Measurements from ENCODE around the gene VIL1.

VIL1 gene

DNA sequence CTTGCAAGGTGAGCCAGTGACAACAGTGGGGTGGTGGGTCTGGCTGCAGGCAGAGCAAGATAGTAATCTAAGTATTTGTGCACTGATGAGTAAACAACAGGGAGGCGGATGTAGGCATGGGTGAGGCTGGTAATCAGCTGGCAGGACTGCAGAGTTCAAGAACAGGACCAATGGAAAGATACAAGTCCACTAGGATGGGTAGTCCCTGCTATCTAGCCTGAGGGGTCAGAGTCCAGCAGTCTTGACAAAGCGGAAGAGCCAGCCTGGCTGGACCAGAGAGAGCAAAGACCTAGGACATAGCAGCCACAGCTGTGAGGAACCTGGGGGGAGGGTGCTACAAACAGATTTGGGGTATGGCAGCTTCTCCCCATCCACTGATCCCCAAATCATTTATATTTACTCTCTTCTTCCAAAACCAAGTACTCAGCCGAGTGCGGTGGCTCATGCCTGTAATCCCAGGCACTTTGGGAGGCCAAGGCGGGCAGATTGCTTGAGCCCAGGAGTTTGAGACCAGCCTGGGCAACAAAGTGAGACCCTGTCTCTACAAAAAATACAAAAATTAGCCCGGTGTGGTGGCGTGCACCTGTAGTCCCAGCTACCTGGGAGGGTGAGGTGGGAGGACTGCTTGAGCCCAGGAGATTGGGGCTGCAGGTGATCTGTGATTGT lies 25.9 kb downstream of the VIL1 start:
- DNase-seq, result no peak

DNA sequence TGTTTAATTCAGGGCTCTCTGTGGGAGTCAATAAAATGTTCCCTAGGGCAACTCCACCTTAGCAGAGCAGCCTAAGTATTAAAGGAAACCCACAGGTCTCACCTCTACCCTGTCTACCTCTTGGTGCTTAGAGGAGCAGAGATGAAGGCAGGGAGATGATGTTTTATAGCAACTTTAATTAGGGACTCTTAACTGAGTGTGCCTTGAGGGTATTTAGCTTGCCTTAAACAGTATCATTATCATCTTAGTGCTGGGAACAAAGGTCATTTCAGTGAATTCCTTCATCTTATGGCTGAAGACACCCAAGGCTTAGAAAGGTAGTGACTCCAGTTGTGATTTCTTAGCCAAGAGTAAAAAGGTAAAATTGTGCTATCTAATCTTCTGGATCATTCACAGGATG lies 26.7 kb downstream of the VIL1 start:
- no peak for DNase-seq

DNA sequence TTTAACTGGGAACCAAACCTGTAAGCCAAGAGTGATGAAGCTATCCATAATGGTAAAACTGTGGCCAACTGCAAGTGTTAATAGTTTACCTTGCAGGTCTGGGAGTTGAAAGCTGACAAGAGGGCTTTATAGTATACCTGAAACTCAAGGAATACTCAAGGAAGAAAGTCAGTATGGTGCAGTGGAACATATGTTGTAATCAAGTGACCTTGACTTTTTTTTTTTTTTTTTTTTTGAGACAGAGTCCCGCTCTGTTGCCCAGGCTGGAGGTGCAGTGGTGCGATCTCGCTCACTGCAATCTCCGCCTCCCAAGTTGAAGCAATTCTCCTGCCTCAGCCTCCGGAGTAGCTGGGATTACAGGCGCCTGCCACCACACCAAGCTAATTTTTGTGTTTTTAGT lies 27.6 kb downstream of the VIL1 start:
- no peak for DNase-seq

DNA sequence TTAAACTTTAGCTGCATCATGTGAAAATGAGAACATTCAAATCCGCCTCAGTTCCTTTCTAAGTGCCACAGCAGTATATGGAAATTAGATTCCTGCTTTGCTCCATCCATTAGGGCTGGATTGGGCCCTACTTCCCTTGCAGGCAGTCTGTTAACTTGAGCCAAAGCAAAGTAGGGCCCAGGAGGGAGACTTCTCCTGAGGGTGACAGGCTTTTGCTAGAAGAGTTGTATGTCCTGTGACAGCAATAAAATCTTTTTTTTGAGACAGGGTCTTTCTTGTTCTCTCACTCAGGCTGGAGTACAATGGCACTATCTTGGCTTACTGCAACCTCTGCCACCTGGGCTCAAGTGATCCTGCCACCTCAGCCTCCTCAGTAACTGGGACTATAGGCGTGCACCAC lies 28.1 kb downstream of the VIL1 start:
- DNase-seq, result no peak

DNA sequence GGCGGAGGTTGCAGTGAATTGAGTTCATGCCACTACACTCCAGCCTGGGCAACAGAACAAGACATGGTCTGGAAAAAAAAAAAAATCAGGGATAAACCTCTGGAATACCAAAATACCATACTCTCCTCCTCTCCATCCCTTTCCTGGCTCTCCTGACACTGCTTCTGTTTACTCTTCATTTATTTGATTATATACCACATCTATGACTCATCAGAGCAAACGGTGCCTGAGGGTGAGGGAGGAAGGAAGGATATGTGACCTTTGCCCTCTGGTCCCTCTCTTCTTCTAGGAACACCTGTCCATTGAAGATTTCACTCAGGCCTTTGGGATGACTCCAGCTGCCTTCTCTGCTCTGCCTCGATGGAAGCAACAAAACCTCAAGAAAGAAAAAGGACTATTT lies 30.0 kb downstream of the VIL1 start:
- no peak for DNase-seq

DNA sequence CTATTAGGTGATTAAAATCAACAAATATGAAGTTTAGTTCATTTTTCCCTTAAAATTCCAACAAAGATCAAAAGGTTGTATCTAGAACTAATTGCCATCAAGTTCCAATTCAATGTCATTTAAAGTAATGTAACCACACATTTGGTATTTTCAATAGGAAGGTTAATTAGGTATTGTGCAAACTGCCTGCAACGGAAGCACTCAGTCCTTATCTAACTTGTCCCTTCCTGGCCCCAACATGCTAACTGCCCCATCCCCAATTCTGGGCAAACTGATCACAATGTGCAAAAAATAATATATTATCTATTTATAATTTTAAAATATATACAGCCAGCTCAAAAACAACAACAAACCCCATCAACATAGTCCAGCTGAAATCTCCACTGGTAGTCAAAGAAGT lies 33.2 kb downstream of the VIL1 start:
- no peak for DNase-seq

DNA sequence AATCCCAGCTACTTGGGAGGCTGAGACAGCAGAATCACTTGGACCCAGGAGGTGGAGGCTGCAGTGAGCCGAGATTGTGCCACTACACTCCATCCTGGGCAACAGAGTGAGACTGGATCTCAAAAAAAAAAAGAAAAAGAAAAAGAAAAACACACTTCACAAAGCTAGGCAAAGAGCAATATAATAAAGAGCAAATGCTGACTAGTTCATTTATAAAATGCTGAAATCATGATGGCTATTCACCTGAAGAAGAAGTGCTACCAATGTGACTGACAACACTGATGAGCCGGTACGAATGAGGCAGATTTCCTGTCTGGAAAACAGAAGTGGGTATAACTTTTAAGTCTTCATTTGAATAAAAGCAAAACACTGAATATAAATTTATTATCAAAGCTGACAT lies 37.9 kb downstream of the VIL1 start:
- DNase-seq, result no peak

DNA sequence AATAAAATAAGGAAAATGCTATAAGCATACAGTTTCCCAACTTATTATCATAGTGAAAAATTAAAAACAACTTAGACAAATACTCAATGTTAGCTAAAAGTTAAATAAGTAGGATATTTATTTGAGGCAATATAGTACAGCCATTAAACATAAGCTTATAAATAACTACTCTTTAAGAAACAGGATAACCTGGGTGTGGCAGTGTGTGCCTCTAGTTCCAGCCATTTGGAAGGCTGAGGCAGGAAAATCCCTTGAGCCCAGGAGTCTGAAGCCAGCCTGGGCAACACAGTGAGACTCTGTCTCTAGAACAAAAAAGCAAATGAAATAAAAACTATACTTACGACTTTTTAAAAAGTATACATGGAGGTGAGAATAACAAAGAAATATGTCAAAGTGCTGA lies 39.7 kb downstream of the VIL1 start:
- no peak for DNase-seq

DNA sequence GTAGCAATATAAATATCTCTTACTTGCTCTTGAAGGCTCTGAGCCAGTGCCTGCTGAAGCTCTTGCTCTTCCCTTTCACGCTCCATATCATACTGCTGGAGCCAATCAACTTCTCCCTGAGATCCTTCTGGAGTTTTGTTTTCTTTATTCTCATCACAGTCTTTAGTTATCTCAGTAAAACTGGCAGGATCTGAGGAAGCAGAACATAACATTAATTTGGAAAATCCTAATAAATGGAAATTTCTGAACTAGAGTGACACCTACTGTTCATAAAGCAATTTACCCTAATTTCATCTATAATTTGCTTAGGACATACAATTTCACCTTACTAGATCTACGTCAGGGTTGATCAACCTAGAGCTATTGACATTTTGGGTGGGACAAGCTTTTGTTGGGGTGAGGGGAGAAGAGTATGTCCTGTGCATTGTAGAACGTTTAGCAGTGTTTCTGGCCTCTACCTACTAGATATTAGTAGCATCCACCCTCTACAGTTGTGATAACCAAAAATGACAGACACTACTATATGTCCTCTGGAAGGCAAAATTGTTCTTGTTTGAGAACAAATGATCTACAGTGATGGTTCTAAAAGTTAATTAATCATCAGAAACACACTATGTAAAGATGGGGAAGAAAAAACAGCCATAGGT lies 47.2 kb downstream of the VIL1 start:
- DNase-seq, result peak in 2 of 4 experiments; percentile 44 to 67

DNA sequence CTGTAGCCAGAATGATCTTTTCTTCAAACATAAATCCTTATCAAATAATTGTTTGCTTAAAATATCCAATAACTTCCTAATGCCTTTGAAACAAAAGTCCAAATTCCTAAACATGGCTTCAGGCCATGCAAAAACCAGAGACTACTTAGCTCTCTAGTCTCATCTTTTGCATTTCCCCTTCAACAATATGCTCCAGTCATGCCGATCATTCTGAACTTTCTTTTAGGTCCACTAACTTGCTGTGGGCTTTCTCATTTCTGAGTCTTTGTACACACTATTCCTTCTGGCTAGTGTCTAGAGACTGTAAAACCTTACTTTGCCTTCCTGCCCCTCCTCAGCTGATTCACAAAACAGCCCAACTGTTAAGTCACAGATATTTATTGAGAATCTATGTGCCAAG lies 51.5 kb downstream of the VIL1 start:
- DNase-seq, result no peak

DNA sequence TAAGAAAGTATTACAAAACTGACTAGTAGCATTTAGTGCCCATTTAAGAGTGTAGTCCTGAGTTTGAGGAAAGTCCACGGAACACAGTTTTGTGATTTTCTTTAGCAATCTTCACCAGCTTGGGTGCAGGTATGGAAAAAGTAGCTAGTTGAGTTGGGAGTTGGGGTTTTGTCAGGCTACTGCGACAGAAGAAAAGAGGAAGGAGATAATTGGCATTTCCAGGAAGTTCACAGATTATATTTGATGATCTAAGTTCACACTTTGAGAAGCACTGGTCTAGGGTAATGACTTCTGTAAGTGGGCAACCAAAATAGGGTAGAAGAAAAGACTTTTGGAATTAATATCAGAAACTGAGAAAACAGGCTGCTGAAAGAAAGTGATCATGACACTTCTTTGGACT lies 52.1 kb downstream of the VIL1 start:
- DNase-seq, result peak; percentile 3 to 56 (median 29)

DNA sequence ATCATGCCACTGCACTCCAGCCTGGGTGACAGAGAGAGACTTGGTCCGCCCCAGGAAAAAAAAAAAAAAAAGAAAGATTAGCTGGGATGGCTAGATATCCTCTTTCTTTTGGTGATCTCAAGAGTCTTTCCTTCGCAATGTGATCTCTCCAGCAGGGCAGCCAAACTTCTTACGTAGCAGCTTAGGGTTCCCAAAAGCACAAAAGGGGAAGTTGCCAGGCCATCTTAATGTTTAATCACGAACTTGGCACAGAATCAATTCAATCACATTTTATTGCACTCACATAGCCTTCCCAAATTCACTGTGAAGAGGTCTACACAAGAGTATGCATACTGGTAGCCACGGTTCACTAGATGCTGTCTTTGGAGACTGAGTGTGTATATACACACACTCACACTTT lies 53.1 kb downstream of the VIL1 start:
- peak; percentile 87 to 96 (median 91) for DNase-seq

DNA sequence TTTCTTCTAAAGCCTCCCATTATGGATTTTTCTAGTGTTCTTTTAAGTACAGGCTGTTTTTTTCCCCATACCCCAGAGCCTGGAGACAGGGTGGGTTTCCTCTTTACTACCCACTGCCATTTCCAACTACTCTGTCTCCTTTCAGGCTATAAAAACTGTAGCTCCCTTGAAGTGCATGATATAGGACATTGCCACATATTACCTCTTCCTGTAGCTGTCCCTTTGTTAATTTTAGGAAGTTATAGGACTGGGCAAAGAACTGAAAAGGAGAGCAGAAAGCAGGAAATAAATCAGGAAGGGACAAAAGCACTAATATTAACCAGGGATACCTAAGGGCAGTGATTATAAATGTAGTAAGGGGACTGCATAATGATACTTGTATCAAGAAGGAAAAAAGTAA lies 54.1 kb downstream of the VIL1 start:
- DNase-seq, result peak in 3 of 4 experiments; percentile 9 to 57 (median 51)

DNA sequence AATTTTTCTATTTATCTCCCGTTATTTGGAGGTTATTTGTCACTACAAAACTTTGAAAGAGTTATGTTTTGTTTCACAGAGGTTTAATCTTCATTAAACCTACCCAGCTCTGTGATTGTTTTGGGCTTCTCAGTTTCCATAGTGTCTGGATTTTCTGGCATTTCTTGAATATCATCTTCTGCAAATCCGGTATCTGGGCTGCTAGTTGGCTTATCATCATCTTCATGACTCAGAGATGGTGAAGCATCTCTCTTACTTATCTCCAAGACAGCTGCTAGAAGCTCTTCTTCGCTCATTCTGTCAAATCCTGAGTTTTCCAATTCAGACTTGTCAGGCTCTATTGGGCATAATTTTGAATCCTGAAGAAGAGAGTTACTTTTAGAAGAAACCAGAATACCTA lies 55.6 kb downstream of the VIL1 start:
- no peak for DNase-seq

DNA sequence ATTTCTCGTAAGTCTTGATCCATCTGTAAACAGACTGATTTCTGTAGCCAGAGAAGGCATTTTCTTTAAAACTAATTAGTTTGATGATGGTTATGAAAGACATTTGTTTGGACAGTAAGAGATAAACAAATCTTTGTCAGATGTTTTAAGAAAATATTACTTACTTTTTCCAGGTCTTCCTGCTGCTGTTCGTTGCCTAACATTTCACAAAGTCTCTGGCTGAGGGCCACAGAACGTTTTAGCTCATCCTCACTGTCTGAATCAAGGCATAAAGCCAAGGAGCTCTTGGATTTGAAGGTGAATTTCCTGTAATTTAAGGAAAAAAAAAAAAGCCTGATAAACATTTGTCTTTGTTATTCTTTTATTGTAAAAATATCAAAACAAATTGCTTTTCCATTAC lies 57.8 kb downstream of the VIL1 start:
- no peak for DNase-seq

DNA sequence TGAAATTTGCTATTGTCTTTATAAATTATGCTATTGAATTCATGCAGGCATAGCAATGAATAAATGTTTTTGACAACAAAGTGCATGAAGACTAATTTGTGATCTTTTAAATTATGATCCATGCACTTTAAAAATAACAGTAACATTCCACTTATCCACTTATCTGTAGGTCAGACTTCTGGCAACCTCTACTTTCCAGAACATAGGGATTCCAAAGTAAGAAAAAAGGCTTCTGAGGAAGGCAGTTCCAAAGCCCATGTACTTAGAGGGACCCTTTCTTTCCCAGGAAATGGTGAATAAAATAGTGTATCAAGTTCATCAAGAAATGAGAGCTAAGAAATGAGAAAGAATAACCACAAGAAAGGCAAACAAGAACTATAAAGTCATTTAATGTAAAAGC lies 58.3 kb downstream of the VIL1 start:
- no peak for DNase-seq

DNA sequence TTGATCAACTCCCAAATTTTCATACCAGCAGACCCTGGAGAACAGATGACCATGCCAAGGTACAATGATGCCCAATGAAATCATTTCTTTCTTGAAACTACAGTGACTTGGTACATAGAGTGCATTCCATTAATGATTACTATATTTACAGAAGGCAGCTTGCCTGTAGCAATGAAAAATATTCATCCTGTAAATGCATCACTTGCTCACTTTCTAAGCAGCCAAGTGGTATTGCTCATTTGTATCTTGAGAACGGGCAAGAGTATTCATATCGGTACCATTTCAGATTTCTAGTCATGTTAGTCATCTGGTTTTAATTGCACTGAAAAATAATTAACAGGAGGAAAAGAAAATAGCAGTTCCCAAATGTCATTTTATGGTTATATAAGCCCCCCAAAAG lies 59.6 kb downstream of the VIL1 start:
- DNase-seq, result no peak

DNA sequence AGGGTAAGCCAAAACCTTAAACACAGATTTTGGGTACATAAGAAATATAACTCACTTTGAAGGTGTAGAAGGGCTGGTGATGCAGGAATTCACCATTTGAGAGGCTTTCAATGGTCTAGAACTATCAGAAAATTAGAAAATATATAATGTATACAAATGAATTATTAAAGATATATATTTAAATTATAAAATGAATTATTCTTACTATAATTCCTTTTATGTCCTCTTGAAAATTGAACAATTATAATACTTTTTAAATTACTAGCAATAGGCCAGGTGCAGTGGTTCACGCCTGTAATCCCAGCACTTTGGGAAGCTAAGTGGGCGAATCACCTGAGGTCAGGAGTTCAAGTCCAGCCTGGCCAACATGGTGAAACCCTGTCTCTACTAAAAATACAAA lies 60.7 kb downstream of the VIL1 start:
- DNase-seq, result no peak

DNA sequence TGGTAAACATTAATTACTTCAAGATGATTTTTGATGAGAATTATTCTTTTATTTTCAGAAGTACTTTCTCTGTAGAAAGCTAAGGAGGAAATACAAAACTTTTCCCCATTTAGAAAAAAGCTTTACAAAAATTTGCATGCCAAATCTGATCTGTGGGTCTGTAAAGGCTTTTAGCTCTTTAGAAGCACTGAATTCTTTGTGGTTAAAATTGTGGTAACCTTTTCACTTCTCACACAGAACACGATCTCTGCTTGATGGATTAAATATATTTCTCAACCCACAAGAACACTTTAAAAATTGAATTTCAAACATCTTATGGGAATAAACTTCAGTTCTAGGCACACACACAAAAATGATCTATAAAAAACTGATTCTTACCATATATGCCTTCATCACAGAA lies 63.7 kb downstream of the VIL1 start:
- DNase-seq, result no peak

DNA sequence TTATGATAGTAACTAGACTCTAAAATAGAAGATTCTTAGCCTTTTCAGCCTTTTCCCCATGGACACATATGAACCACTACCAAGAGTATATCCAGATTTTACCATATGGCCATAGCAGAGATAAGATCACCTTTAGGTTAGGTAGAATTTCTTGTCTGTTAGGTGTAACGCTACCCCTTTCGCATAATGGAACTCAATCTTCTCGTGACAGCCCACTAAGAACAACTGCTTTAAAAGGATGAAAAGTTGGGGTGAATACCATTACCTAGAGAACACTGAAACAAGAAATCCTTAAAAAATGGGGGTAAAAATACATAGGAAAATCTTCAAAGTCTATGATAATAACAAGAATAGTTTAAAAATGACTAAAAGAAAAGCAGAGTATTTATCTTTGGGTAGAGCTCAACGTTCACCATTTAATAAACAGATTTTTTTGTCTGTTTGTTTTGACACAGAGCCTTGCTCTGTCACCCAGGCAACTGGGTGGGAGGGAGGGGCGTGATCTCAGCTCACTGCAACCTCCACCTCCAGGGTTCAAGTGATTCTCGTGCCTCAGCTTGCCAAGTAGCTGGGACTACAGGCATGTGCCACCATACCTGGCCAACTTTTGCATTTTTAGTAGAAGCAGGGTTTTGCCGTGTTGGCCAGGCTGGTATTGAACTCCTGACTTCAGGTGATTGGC lies 67.2 kb downstream of the VIL1 start:
- no peak for DNase-seq

DNA sequence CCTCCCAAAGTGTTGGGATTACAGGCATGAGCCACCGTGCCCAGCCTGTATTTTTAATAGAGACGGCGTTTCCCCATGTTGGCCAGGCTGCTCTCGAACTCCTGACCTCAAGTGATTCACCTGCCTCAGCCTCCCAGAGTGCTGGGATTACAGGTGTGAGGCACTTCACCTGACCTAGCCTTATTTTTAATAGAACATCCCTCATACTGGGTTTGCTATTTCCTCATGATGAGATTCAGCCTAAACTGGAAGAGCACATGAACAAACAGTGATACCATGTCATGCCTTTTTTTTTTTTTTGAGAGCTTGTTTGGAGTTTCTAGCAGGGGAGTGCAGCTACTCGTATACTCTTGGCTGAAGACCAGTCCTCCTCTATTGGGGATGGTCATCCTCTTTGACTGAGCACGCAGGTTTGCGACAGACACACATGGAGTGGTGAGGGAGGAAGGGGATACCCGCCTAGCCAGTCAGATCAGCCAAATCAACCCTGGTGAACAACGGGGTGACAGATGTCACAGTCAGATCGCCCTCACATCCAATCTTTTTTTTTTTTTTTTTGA lies 81.7 kb downstream of the VIL1 start:
- DNase-seq, result no peak

DNA sequence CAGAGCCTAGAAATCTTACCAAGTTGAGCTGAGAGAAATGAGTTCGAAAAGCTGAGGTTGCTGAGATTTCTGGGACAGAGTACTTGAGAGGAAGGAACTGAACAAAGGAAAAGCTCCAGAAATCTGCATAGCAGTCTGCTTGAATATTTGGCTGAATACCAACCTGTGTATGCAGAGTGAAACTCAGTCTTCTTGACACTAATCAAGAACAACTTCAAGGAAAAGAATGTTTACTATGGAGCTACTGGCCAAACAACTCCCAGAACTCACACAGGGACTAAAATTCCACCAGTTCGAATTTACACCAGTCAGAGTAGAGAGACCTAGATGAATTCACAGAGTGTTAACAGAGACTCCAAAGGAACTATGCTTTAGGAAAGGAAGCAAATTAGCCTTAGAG lies 82.7 kb downstream of the VIL1 start:
- DNase-seq, result peak in 1 of 4 experiments; percentile 3
